Kidney (tissue), 14 donors: ENCODE data around the gene FOXC2. TPM values are rescaled to one million over a fixed set of nuclear protein-coding genes. Genes with fewer than 3 reads are reported as not detected.

Experiments used
- DNase-seq, 5 donors: peaks; one replicate each; pipeline ENCODE4 v3.0.0-alpha.2; 2013 to 2020
- FAIRE-seq: peaks from 2 replicates; lab custom pipeline; 2012; peaks lifted over from hg19 to GRCh38; lab: Jason Lieb, UNC
- H3K27ac ChIP-seq, 2 donors: one replicate each; pipeline ENCODE4 v1.7.0; 2013; ENCODE audit warnings: low read depth in 2 of 2, low read length in 2 of 2, inconsistent platforms in 1 of 2
- H3K27me3 ChIP-seq: one replicate; pipeline ENCODE4 v1.7.1; 2013; ENCODE audit warnings: low read length, inconsistent platforms; ENCODE audit not compliant: control insufficient read depth, insufficient read depth
- H3K36me3 ChIP-seq, 3 donors: one replicate each; pipeline versions ENCODE4 v1.7.0 to v1.7.1; 2013; ENCODE audit warnings: low read length in 3 of 3, control low read depth in 1 of 3, inconsistent platforms in 1 of 3; ENCODE audit not compliant: insufficient read depth in 3 of 3, control insufficient read depth in 2 of 3
- H3K4me1 ChIP-seq, 3 donors: one replicate each; pipeline versions ENCODE4 v1.7.0 to v1.7.1; 2013; ENCODE audit warnings: low read length in 3 of 3, inconsistent platforms in 1 of 3, low read depth in 1 of 3; ENCODE audit not compliant: control insufficient read depth in 2 of 3, insufficient read depth in 2 of 3
- H3K4me3 ChIP-seq, 3 donors: one replicate each; pipeline versions ENCODE4 v1.7.0 to v1.8.1; 2013; ENCODE audit warnings: low read length in 3 of 3, control low read depth in 1 of 3, inconsistent platforms in 1 of 3
- H3K9ac ChIP-seq, 3 donors: one replicate each; pipeline versions ENCODE4 v1.7.0 to v1.7.1; 2013; ENCODE audit warnings: low read length in 3 of 3, control low read depth in 1 of 3, inconsistent platforms in 1 of 3
- H3K9me3 ChIP-seq, 3 donors: one replicate each; pipeline versions ENCODE4 v1.7.0 to v1.7.1; 2013; ENCODE audit warnings: low read length in 3 of 3, control low read depth in 1 of 3, inconsistent platforms in 1 of 3; ENCODE audit not compliant: control insufficient read depth in 2 of 3, insufficient read depth in 1 of 3
- CTCF ChIP-seq: IDR thresholded peaks from 3 replicates; pipeline ENCODE4 v1.5.1; 2012; ENCODE audit warnings: mild to moderate bottlenecking, moderate library complexity, borderline replicate concordance; ENCODE audit not compliant: insufficient read depth; ENCODE audit errors: extremely low read depth
- intact Hi-C: fragments of 100-400 bp; cut with DNase I; formaldehyde crosslinking; loops from one replicate; pipeline ENCODE4 v1.11.1; 2022
- polyA plus RNA-seq: library from polyadenylated mRNA; stranded (reverse); fragments of 350-450 nt; fragmentation: Illumina TruSeq; extraction: RNeasy Lipid Tissue Mini Kit (QIAGEN cat#74804); gene quantifications from one replicate; pipeline ENCODE4 v1.2.3, GENCODE V29; 2014; ENCODE audit warnings: low read depth, low replicate concordance; ENCODE audit not compliant: insufficient read depth
- total RNA-seq: library from RNA; stranded (reverse); fragmentation: NEBNext Ultra II Directional; extraction: Animal tissue kit (Norgen Biotek cat#: 25700); gene quantifications from one replicate; pipeline ENCODE4 v1.2.1, GENCODE V29; 2021
- donor health status: control.
- donor health status: control.
- donor health status: control.
- donor health status: control.
- donor health status: control.
- donor health status: DM: yes; HTN: yes; CAD: no.
- donor health status: Normal renal cell carcinoma (clear cell type).

The FOXC2 gene
- total and polyA plus RNA-seq, 2 donors from 2014 or later = 3.8 to 6.3 TPM

GRCh38 chr16:86580063-86580790 lies 13.6 kb downstream of the FOXC2 start:
- H3K36me3 ChIP-seq = peaks cover 0 to 4% (median 0%) of the 10 kb centered on the region in 3 donors
- peak overlapping the region in 1 of 3 donors; percentile 45 for H3K4me3 ChIP-seq
- peak overlapping the region in 1 of 2 donors; percentile 6 for H3K27ac ChIP-seq
- no peak for TF ChIP-seq CTCF
- FAIRE-seq (no peak), DNase-seq (no peak)
- H3K9me3 ChIP-seq = no peaks in the 10 kb centered on the region
- no peaks in the 10 kb centered on the region for H3K27me3 ChIP-seq
- H3K4me1 ChIP-seq = peaks cover 0 to 6% (median 3%) of the 10 kb centered on the region in 3 donors
- intact Hi-C loops = no loop called here
- peak overlapping the region in 1 of 3 donors; percentile 27 for H3K9ac ChIP-seq

DNA sequence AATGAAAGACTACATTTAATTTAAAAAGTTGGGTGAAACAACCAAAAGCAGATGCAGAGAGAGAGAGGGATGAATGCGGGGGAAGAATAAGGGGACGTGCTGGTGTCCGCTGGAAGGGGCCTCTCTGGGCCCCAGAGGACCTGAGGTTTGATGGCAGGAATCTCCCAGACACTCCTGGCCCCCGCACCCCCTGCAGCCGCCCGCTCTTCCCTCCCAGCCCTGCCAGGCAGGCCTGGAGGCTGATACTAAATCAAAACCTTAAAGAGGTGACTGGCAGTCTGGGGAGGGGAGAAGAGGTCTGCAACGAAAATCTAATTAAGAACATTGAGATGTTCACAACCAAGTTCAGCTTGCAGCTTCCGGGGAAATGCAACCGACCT lies 14.2 kb downstream of the FOXC2 start:
- peaks cover 0 to 4% (median 0%) of the 10 kb centered on the region in 3 donors for H3K36me3 ChIP-seq
- no peak for TF ChIP-seq CTCF
- intact Hi-C loops = no loop called here
- no peak overlapping the region for H3K27ac ChIP-seq
- H3K9ac ChIP-seq = no peak overlapping the region
- DNase-seq (peak in 2 of 5 donors; percentile 26 to 44), FAIRE-seq (no peak)
- no peaks in the 10 kb centered on the region for H3K9me3 ChIP-seq
- H3K4me1 ChIP-seq = peaks cover 3 to 8% (median 6%) of the 10 kb centered on the region in 3 donors
- H3K27me3 ChIP-seq = no peaks in the 10 kb centered on the region
- H3K4me3 ChIP-seq = peak overlapping the region in 1 of 3 donors; percentile 45

DNA sequence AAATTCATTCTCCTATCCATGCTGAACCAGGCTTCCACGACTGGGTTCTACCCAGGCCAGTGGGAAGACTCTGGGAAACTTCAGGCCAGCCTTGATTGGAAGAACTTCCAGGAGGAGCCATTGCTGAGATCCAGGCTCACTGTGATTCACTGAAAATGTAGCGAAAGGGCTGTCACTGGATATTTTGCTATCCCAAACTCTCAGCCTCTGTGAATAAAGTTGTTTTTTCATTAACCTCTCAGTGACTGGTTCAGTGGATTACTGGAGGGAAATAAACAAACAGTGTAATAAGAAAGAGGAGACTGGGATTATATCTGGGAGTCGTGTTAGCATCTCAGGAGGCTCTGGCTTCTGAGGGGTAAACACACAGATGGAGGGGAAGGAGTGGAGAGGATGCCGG lies 14.8 kb downstream of the FOXC2 start:
- no peak for TF ChIP-seq CTCF
- intact Hi-C loops = no loop called here
- peaks cover 3 to 8% (median 6%) of the 10 kb centered on the region in 3 donors for H3K4me1 ChIP-seq
- no peaks in the 10 kb centered on the region for H3K9me3 ChIP-seq
- H3K4me3 ChIP-seq = peak overlapping the region in 1 of 3 donors; percentile 12
- no peaks in the 10 kb centered on the region for H3K27me3 ChIP-seq
- peaks cover 0 to 4% (median 0%) of the 10 kb centered on the region in 3 donors for H3K36me3 ChIP-seq
- H3K27ac ChIP-seq = no peak overlapping the region
- peak in 1 of 5 donors; percentile 14 for DNase-seq
- FAIRE-seq = no peak
- H3K9ac ChIP-seq = peak overlapping the region in 1 of 3 donors; percentile 23
